Immature natural killer cell (primary cell): ENCODE data around the gene CSNK1G1. TPM values are rescaled to one million over a fixed set of nuclear protein-coding genes. Genes with fewer than 3 reads are reported as not detected.
"Not testable (repeated sequence)": the region's sequence is repeated elsewhere in the genome, so short reads cannot be mapped to it uniquely, and the experiment has no call there.

ENCODE experiments used
- DNase-seq, 3 donors: peaks; one replicate each; pipeline ENCODE4 v3.0.0; 2022; ENCODE audit warnings: mixed read lengths in 1 of 3
- H3K27ac Mint-ChIP-seq, 6 donors: one replicate each; pipeline ENCODE4 v1.8.0; 2020; ENCODE audit warnings: mixed read lengths in 6 of 6, mild to moderate bottlenecking in 5 of 6, inconsistent platforms in 4 of 6, moderate library complexity in 3 of 6
- H3K27me3 Mint-ChIP-seq, 3 donors: one replicate each; pipeline ENCODE4 v1.8.0; 2020 to 2021; ENCODE audit warnings: low read depth in 3 of 3, mild to moderate bottlenecking in 3 of 3, mixed read lengths in 3 of 3, moderate library complexity in 3 of 3, inconsistent platforms in 1 of 3
- H3K36me3 Mint-ChIP-seq, 3 donors: one replicate each; pipeline ENCODE4 v1.8.0; 2020; ENCODE audit warnings: mixed read lengths in 3 of 3, inconsistent platforms in 2 of 3, mild to moderate bottlenecking in 2 of 3
- H3K4me1 Mint-ChIP-seq, 2 donors: one replicate each; pipeline ENCODE4 v1.8.0; 2020; ENCODE audit warnings: inconsistent platforms in 2 of 2, mild to moderate bottlenecking in 2 of 2, mixed read lengths in 2 of 2, moderate library complexity in 1 of 2
- H3K4me3 Mint-ChIP-seq, 5 donors: one replicate each; pipeline ENCODE4 v1.8.0; 2020; ENCODE audit warnings: mild to moderate bottlenecking in 5 of 5, mixed read lengths in 5 of 5, inconsistent platforms in 3 of 5, moderate library complexity in 3 of 5
- H3K9me3 Mint-ChIP-seq, 6 donors: one replicate each; pipeline ENCODE4 v1.8.0; 2020; ENCODE audit warnings: mild to moderate bottlenecking in 6 of 6, mixed read lengths in 6 of 6, inconsistent platforms in 4 of 6, moderate library complexity in 3 of 6
- polyA plus RNA-seq, 3 donors: library from polyadenylated mRNA; unstranded; fragments of 300-500 nt; fragmentation: Illumina TruSeq; gene quantifications; one replicate each; pipeline ENCODE4 v1.2.3, GENCODE V29; 2021

Gene CSNK1G1
- polyA plus RNA-seq, 3 donors from 2014 or later, result 9.7 to 18.5 (median 11.6) TPM

DNA sequence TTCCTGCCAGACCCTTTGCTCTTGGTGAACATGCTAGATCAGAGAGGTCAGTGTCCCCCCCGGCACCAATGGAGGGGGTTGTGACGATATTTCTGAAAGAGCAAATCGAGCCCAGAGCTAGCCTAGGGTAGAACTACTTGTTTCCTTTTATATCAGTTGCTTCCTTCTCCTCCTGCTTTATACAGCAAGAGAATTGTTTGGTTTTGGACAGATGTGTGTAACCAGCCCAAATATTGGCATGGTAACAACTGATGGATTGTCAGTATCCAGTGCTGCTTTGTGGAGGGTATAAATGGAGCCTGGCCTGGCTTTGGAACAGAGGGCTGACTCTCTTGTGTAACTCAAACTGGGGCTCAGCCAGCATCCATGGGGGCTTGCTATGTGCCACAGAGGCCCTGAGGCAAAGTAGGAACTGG, 233.0 kb downstream of the CSNK1G1 start:
- Mint-ChIP-seq H3K9me3 (no peaks in the 10 kb centered on the region), H3K27me3 (no peaks in the 10 kb centered on the region), H3K4me1 (peaks cover 6 to 8% of the 10 kb centered on the region in 2 donors), H3K4me3 (no peak overlapping the region), H3K36me3 (peaks cover 20 to 53% (median 28%) of the 10 kb centered on the region in 3 donors), H3K27ac (no peak overlapping the region)
- DNase-seq, result no peak

DNA sequence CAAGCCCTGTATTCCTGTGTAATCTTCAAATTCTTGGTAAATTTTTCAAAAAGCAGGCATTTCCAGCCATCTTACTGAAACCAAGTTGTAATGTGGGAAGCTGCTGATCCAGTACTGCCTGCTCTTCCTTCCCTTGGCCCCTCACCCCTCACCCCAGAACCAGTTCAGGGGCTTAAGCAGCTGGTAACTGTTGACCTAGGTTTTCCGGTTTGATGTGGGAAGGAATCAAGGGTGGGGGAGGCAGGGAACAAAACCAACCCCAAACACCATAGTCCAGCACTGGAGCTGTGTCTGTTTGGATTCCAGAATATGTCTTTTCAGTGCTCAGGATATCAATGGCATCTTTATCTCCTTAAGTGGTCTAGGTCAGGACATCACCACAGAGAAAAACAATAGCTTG, 233.5 kb downstream of the CSNK1G1 start:
- Mint-ChIP-seq H3K27ac (no peak overlapping the region), H3K27me3 (no peaks in the 10 kb centered on the region), H3K36me3 (peaks cover 16 to 51% (median 23%) of the 10 kb centered on the region in 3 donors), H3K4me1 (peaks cover 6 to 7% of the 10 kb centered on the region in 2 donors), H3K9me3 (no peaks in the 10 kb centered on the region), H3K4me3 (no peak overlapping the region)
- DNase-seq, result no peak

DNA sequence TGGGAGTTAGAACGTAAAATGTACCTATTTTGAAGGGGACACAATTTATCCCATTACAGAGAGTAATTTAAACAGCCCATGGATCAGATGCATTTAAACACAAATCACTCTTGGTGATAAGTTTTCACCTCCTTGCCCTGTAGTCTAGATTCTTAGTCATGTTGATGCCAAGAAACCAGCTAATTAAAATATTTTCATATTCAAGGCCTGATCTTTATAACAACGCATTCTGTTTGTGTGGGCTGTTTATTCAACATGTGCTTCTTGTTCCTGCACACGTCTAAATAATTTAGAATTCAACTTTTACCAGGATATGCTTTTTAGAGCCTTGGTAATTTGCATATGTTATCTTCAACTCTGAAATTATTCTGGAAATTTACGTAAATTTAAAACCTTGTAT, 234.4 kb downstream of the CSNK1G1 start:
- Mint-ChIP-seq H3K27ac (no peak overlapping the region), H3K27me3 (no peaks in the 10 kb centered on the region), H3K4me1 (peaks cover 6% of the 10 kb centered on the region in 2 donors), H3K36me3 (peaks cover 14 to 49% (median 22%) of the 10 kb centered on the region in 3 donors), H3K9me3 (no peaks in the 10 kb centered on the region), H3K4me3 (no peak overlapping the region)
- DNase-seq, result no peak

DNA sequence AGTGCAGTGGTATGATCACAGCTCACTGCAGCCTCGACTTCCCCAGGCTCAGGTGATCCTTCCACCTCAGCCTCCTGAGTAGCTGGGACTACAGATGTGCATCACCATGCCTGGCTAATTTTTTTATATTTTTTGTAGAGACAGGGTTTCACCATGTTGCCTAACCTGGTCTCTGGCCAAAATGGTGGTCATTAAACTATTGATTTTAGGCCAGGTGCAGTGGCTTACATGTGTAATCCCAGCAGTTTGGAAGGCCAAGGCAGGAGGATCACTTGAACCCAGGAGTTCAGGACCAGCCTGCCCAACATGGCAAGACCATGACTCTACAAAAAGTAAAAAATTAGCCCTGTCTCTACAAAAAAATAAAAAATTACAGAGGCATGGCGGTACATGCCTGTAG, 235.7 kb downstream of the CSNK1G1 start:
- DNase-seq, H3K9me3 Mint-ChIP-seq, H3K4me3 Mint-ChIP-seq, H3K27ac Mint-ChIP-seq, H3K27me3 Mint-ChIP-seq, H3K4me1 Mint-ChIP-seq: not testable (repeated sequence)
- H3K36me3 Mint-ChIP-seq, result peaks cover 14 to 46% (median 15%) of the 10 kb centered on the region in 3 donors

DNA sequence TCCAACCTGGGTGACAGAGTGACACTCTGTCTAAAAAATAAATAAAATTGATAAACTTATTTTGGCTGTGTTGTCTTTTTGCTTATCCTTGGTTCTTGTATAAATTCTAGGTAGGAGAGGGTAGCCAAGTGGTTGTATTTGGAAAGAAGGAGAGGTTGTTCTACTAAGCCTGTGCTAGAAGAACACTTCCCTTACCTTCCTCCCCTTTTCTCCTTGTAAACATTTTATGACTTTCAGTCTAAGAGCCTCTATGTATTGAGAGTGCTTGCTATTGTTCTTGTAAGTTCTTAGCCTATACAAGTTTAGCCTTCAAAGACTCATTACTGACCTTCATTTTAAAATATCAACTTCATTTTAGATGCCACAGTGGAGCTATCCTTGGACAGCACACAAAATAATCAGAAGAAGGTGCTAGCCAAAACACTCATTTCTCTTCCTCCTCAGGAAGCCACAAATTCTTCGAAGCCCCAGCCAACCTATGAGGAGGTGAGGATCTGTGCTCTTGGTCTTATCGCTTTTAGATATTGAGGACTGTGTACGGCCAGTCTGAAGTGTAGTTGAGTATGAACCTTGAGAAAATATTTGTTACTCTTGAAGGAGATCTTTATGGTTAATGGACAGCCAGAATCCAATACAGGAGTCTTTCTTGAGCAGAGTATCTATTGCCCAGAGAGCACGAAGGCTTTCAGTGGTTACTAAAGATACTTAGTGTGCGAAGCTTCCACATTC, 238.1 kb downstream of the CSNK1G1 start:
- Mint-ChIP-seq H3K27ac (peak overlapping the region in 1 of 6 donors; percentile 7), H3K36me3 (peaks cover 19 to 46% (median 20%) of the 10 kb centered on the region in 3 donors), H3K27me3 (no peaks in the 10 kb centered on the region), H3K4me3 (no peak overlapping the region), H3K4me1 (peaks cover 6 to 9% of the 10 kb centered on the region in 2 donors), H3K9me3 (no peaks in the 10 kb centered on the region)
- no peak for DNase-seq

Other genes starting within 250 kb of the CSNK1G1 start
- gene SNX22, start 204.4 kb downstream of the CSNK1G1 start, polyA plus RNA-seq, result 1 to 10 TPM in 2 of 3 donors, under 1 TPM in 1; 0.40 to 1.8 (median 1.3) TPM
- 100 to 1,000 TPM; 865 to 973 (median 950) TPM for gene PPIB, start 193.2 kb downstream of the CSNK1G1 start, polyA plus RNA-seq
- 10 to 100 TPM in 1 of 3 donors, 1 to 10 TPM in 2; 5.3 to 10.9 (median 7.6) TPM for gene PCLAF, start 25.3 kb upstream of the CSNK1G1 start, polyA plus RNA-seq
- gene TRIP4, start 31.7 kb upstream of the CSNK1G1 start, polyA plus RNA-seq, result 10 to 100 TPM; 34.6 to 48.2 (median 44.1) TPM
- 10 to 100 TPM in 1 of 3 donors, 1 to 10 TPM in 1, under 1 TPM in 1; 0.04 to 11.3 (median 2.6) TPM for gene ZNF609, start 104.4 kb upstream of the CSNK1G1 start, polyA plus RNA-seq